Kidney epithelial cell (primary cell): Measurements from ENCODE around the gene MAD1L1. TPM values are rescaled to one million over a fixed set of nuclear protein-coding genes. Genes with fewer than 3 reads are reported as not detected.

Experiments
- DNase-seq: peaks from one replicate; pipeline ENCODE4 v3.0.0-alpha.2; 2010; ENCODE audit warnings: low read depth
- H3K27me3 ChIP-seq: 2 replicates; pipeline ENCODE4 v1.6.0; 2011; ENCODE audit warnings: low read length; ENCODE audit not compliant: control insufficient read depth, insufficient read depth
- H3K36me3 ChIP-seq: 2 replicates; pipeline ENCODE4 v1.5.1; 2011; ENCODE audit warnings: low read length; ENCODE audit not compliant: control insufficient read depth, insufficient read depth
- H3K4me3 ChIP-seq: 2 replicates; pipeline ENCODE4 v1.5.1; 2011; ENCODE audit warnings: low read depth, mild to moderate bottlenecking, control low read depth, low read length
- total RNA-seq: library from RNA; depleted of rRNA; stranded (reverse); fragments of >200 nt; gene quantifications from 2 replicates; pipeline ENCODE4 v1.2.3, GENCODE V29; 2015
- TF ChIP-seq, protein P1 (sequence below): IDR thresholded peaks from 2 replicates; pipeline ENCODE4 v1.5.1; 2011; ENCODE audit warnings: mild to moderate bottlenecking, moderate library complexity, low read length, control low read depth, inconsistent platforms; ENCODE audit not compliant: insufficient read depth, poor library complexity, severe bottlenecking

MAD1L1 gene
- total RNA-seq, 1 donor from 2014 or later, result 61.2 TPM

DNA sequence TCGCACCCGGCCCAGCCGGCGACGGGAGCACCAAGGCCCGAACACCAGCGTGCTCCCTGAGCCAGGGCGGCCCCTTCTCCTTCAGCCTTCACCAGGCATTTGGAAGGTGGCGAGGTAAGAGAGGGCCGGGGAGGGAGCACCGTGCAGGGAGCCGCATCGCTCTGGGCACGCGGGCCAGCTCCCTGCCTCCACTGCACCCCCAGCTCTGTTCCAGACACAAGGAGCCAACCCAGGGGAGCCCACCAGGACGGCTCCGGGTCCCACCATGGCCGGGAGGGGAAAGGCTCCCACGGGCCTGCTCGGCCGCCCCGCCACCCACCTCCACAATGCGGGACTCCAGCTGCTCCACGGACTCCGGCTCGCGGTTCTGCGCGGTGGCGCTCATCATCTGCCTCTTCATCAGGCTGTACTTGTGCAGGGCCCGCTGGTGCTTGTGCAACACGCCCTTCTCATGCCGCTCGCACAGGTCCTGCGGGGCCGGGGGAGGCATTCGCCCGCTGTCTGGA lies 24.4 kb upstream of the MAD1L1 start:
- Histone ChIP-seq H3K27me3 (no peaks in the 10 kb centered on the region), H3K4me3 (no peak overlapping the region), H3K36me3 (no peaks in the 10 kb centered on the region)
- TF ChIP-seq, protein P1, sequence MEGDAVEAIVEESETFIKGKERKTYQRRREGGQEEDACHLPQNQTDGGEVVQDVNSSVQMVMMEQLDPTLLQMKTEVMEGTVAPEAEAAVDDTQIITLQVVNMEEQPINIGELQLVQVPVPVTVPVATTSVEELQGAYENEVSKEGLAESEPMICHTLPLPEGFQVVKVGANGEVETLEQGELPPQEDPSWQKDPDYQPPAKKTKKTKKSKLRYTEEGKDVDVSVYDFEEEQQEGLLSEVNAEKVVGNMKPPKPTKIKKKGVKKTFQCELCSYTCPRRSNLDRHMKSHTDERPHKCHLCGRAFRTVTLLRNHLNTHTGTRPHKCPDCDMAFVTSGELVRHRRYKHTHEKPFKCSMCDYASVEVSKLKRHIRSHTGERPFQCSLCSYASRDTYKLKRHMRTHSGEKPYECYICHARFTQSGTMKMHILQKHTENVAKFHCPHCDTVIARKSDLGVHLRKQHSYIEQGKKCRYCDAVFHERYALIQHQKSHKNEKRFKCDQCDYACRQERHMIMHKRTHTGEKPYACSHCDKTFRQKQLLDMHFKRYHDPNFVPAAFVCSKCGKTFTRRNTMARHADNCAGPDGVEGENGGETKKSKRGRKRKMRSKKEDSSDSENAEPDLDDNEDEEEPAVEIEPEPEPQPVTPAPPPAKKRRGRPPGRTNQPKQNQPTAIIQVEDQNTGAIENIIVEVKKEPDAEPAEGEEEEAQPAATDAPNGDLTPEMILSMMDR, result no peak
- DNase-seq, result no peak

DNA sequence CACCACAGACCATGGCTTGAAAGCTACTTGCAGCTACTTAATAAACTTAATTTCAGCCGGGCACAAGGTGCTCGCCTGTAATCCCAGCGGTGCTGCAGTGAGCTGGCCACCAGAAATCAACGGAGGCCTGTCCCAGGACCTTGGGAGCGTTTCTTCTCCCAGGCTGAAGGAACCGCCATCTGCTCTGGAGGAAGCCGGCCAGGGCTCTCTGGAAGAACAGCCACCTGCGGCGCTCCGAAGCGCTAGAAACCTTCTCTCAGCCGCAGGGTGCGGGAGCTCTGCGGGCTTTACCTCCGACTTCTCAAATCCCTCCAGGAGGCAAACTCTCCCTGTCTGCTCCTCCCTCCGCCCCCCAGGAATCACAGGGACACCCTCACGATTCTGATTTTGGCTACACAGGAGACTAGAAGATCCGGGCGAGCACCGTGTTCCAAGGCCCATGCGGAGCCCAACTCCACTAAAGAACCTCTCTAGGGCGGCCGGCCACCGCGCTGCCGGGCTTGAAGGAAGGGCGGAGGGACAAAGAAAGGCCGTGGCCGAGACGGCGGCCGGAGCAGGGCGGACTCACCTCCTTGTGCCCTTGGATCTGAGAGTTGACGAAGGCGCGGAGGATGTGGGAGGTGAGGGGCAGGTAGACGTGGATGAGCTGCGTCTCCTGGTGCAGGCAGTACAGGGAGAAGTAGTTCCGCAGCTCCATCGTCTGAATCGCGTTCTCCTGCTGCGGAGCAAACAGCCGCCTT lies 23.7 kb upstream of the MAD1L1 start:
- TF ChIP-seq, protein P1, result no peak
- no peaks in the 10 kb centered on the region for H3K27me3 ChIP-seq
- H3K4me3 ChIP-seq, result no peak overlapping the region
- no peaks in the 10 kb centered on the region for H3K36me3 ChIP-seq
- DNase-seq, result no peak

DNA sequence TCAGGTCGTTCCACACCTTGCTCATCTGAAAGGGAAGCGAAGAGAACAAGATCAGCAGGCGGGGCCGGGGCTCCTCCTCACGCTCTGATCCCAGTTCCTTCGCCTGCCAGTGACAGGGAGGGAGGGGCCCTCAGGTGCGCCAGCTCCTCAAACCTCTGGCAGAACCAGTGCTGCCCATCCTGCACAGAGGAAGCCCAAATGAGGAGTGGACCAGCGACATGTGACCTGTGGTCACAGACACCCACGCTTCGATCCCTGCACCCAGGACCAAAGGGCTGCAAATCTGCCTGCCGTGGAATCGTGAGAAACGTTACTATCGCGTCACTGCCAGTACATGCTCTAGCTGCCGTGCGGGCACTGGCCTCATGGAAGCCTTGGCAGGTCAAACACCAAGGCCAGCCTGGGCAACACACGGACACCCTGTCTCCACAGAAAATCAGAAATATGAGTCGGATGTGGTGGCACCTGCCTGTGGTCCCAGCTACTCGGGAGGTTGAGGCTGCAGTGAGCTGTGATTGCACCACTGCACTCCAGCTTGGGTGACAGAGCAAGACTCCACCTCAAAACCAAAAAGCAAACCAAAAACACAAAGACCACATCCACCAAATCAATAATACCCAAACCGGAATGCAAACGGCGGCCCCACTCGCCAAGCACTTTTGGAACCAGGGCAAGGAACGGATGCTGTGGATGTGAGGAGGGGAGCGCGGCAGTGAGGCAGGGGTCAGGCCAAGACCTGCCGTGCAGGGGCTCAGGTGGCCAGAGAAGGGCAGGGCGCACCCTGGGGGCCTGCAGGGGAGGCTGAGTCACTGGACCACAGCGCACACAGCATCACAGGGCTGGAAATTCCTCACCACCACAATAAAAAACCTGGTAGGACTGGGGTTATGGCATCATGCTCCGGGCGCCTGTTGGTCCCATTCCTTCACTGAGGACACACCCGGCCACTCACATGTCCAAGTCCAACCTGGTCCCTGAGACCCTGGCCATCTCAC lies 22.7 kb upstream of the MAD1L1 start:
- no peaks in the 10 kb centered on the region for H3K36me3 ChIP-seq
- no peaks in the 10 kb centered on the region for H3K27me3 ChIP-seq
- H3K4me3 ChIP-seq, result no peak overlapping the region
- TF ChIP-seq, protein P1, result no peak
- DNase-seq, result no peak

DNA sequence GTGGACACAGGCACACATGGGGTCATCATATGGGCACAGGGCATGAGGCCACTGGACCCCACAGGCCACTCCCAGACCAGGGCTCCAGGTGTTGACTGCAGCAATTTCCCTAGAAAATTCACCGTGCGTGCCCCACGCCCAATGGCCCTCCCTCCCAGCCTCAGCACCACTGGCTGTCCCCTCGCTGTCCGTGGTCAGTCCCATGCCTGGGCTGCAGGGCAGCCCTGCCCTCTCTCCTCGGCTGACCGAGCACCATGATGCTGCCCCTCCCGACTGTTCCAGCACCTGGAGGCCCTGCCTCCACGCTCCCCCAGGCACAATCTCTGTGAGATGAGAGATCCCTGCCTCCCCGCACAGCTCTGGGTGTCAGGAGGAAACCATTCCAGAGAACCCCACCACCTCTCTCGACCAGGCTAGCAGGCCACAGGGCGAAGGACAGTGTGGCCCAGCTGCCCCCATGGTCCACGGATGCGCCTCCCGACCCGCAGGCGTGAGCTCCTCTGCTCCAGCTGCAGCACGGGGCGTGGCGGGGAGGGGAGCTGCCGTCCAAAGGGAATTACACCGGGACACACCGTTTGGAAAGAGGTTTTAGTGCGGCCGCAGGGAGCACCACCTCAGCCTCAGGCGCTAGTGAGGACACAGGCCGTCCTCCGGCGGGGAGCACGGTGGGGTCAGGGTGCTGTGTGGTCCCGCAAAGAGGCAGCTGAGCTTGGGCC lies 21.8 kb upstream of the MAD1L1 start:
- no peaks in the 10 kb centered on the region for H3K36me3 ChIP-seq
- no peak overlapping the region for H3K4me3 ChIP-seq
- H3K27me3 ChIP-seq, result no peaks in the 10 kb centered on the region
- DNase-seq, result no peak
- TF ChIP-seq, protein P1, result no peak

DNA sequence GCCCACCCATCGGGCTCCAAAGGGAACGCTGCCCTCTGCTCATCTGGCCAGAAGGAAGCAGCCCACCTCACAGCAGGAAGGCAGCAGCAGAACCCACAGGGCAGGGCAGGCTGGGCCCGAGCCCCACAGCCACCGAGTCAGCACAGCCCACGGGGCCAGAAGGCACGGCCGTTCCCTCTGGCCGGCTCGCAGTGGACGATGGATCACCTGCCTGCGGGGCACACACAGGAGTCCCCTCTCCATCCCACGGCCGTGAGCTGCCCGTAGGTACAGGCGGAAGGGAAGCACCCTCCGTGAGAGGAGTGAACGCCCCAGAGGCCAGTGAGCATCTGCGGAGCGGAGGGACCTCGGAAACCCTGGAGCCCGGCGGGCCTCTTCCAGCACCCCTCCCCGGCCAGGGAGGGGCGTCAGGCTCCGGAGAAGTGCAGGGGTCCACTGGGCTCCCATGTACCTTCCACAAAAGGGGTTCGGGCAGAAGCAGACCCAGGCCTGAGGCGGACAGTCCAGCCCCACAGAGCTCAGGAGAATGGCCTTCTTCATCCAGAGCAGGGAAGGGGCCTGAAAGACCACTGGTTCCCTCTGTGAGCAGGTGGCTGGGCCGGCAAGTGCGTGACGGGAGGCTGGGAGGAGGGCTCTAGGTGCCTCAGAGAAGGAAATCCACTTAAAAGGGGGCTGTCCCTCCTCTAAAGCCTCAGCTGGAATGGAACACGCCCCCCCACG lies 20.9 kb upstream of the MAD1L1 start:
- no peaks in the 10 kb centered on the region for H3K27me3 ChIP-seq
- H3K4me3 ChIP-seq, result no peak overlapping the region
- H3K36me3 ChIP-seq, result no peaks in the 10 kb centered on the region
- DNase-seq, result no peak
- TF ChIP-seq, protein P1, result no peak
